ENCODE measurements around the gene MFAP4.

GRCh38 chr17:19431691-19432090, 44.7 kb upstream of the MFAP4 start:
- no peak for TF ChIP-seq HNRNPLL (IDR thresholded peaks at IDR 0.05; ENCODE audit: low read depth, low read length, poor library complexity, severe bottlenecking)
- no peak for TF ChIP-seq POLR2AphosphoS5 (IDR thresholded peaks at IDR 0.05; ENCODE audit: control insufficient read depth, insufficient read depth, low read depth, low read length)
- TF ChIP-seq RFX5 (IDR thresholded peaks at IDR 0.05; ENCODE audit: low read depth, low read length): no peak
- no peak for TF ChIP-seq SIN3A (IDR thresholded peaks at IDR 0.05; ENCODE audit: borderline replicate concordance in 2 of 2, control insufficient read depth in 1 of 2, low read depth in 2 of 2, low read length in 2 of 2)
